CD4-positive, alpha-beta T cell treated with Interferon alpha-2 for 1 hour (primary cell): ENCODE results near the gene ALDH1L1.
A peak's percentile ranks its signal among the peaks of the same experiment; 100 is the strongest.
"Not testable (repeated sequence)": the region's sequence is repeated elsewhere in the genome, so short reads cannot be mapped to it uniquely, and the experiment has no call there.

ENCODE experiments used
- DNase-seq, 2 donors: peaks; one replicate each; pipeline ENCODE4 v3.0.0-alpha.2; 2020 to 2022

ALDH1L1 gene

DNA sequence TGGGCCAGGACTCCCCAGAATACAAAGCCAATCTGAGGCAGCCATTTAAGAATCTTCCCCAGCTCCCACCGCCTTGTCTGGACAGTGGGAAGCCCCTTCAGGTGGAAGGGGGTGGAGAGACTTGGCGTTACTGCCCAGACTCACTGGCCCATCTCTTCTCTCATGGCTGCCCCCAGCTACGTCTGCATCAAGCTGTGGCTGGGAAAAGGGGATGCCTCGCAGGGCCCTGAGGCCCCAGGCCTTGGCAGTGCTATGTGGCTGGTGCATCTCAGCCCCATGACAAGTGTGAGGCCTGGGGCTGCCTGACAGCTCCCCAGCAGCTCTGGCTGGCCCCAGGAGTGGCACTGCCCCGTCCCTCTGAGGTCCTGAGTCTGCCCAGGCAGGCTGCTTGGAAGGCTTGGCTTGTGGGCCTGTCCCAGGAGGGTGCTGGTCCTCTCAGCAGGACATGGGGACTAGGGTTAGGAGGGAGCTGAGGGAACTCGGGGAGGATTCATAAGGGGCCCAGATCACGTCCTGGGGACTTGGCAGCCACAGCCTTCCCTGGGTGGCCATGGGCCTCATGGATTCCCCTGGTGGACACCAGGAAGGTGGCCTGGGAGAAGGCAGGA, 76.3 kb downstream of the ALDH1L1 start:
- DNase-seq, result no peak

DNA sequence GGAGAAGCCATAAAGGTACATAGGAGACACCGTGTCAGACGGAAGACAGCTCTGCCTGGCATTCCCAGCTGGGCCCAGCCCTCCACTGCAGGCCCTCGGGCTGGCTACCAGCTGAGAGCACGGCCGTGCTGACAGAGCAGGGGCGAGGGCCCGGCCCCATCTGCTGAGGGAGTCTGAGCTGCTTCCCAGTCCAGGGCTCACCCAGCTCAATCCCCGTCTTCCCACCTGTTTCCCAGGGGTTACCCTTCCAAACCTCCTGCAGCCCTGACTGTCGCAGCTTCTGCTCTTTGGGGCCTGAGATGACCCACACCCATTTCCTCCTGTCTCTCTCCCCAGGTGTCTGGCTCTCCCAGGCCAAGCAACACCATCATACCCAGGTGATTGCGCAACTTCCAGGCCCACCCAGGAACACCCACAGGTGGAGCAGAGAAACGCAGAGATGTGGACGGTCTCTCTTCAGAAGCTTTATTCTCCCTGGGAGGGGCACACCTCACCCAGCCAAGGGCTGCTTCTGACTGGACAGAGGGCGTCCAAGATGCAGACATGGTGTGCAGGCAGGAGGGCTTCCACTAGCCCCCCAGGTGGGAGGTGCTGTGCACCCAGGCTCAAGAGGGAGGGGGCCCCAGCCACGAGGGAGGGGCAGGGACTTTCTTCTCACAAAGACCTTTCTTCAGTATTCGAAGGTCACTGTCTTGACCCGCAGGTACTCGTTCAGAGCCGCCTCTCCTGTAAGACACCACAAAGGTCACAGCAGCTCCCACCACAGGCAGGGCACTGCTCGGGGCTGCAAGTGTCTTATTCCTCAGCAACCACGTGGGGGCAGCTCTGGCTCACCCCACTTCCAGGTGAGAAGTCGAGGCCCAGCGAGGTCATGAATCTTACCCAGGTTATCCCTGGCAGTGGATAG, 77.0 kb downstream of the ALDH1L1 start:
- no peak for DNase-seq

DNA sequence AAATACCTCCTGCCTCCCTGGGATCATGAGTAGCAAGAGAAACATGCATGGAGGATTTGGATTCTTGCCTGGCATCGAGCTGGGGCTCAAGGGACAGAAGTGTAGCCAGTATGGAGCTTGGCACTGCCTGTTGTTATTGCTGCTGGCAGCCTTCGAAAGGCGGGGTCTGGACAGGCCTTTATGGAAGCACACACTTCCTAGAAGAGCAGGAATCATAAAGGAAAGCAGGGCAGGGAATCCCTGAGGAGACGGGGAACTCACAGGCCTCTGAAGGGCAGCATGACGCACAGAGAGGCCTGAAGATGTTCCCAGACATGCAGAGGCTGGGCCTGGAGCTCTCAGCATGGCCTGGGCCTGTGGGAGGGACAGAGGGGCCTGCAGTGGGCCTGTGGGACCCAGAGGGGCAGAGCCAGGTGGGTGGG, 77.8 kb downstream of the ALDH1L1 start:
- no peak for DNase-seq

DNA sequence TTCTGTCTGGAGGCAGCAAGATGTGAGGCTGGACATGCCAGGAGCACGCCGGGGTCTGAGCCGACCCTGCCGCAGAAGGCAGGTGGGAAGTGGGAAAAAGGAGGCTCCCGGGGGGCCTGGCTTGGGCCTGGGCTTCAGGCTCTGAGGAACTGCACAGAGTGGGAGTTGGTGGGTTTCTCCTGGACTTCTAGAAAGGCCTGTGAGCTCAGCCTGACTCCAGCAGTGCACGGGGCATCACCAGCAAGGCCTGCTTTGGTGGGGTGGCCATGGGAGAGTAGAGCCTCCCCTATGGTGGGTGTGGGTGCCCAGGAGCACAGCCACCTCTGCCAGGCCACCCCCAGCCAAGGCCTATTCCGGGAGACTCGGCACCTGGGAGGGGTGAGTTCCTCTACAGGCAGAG, 78.4 kb downstream of the ALDH1L1 start:
- DNase-seq, result no peak

DNA sequence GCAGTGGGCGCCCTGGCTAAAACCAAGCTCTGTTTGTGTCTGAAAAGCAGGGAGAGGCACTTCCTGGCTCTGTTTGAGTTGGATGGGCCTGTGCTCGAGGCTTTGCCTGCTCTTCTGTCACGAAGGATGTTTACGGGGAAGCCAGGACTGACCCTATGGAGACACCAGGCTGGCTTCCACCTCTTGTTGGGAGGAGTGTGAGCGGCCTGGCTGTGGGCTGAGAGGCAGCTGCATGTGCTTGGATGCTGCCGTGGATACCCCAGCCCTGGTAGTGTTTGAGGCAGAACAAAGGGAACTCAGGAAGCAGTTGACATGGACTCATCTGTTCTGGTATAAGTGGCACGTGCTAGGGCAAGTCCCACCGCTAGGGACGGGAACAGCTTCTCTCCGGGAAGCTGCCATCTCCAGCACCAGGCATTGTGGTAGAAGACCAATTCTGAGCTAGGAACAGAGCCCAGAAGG, 78.8 kb downstream of the ALDH1L1 start:
- no peak for DNase-seq

DNA sequence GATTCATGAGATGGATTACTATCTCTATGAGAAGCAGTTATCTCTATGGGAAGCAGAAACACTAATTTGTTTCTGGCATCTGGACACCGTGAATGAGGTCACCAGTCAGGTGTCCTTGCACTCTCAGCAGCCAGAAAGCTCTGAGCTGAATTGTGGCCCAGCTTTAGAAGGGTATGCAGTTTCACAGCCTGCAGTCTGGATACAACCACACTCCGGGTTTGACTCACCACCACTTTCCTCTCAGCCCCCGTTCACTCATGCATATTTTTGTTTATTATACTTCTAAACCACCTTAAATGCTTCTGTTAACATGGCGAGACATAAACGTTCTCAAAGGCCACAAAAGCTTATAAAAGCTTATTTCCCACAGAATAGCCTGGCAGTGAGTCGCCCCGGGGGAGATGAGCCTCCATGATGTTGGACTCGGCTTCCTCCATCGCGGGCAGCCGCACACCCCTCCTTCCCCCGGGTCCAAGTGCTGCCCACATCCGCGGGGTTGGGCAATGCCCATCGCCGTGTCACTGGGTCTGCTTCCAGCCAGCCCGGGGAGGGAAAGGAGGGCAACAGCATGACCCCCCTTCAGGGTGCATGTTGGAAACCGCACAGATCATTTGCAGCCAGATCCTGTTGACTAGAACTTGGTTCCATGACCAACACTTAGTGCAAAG, 79.6 kb downstream of the ALDH1L1 start:
- DNase-seq, result no peak

DNA sequence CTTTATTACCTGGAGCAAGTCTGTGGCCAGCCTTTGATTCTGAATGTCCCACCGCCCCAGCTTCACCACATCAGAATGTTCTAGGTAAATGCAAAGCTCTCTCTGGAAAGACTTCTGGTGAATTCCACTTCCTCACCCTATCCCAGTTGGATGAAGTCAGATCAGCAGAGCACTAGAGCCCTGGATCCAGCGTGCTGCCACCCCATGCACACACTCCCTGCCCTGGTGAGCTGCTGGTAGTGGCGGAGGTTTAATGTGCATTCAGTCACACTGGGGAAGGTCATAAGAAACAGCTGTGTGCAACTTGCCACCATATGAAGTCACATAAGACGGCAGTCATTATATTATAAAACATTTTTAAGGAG, 80.1 kb downstream of the ALDH1L1 start:
- DNase-seq, result no peak

DNA sequence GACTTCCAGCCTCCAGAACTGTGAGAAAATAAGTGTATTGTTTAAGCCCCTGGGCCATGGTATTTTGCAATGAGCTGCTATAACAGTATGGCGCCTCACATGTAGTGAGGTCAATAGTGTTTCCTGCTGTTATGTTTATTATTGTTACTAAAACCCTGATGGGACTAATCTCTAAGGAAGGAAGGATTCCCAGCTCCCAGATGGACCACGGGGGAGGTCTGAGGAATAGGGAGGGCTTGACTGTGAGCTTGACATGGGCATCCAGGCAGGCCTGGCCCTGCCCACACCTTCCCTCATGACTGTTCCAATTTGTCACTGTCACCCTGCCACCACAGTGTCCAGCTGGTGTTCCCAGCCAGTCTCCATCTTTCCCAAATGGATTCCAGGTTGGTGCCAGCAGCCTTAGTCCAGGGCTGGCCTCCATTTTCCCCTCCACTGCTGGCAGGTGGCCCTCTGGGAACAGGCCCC, 82.0 kb downstream of the ALDH1L1 start:
- no peak for DNase-seq

DNA sequence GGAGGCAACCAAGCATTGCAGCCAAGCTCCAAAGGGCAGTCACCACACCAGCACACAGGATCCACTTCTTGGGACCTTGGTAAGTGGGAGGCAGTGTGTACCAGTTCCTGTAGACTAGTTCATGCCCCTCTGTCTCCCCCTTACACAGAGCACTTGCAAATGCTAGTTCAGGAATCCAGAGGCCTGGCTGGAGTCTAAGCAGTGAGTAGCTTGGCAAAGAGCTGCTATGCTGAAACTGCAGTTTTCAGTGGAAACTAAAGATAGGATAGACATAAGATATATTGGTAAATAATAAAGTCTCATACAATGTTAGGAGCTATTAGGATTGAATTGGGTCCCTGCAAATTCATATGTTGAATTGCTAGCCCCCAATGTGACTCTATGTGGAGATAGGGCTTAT, 82.6 kb downstream of the ALDH1L1 start:
- no peak for DNase-seq

DNA sequence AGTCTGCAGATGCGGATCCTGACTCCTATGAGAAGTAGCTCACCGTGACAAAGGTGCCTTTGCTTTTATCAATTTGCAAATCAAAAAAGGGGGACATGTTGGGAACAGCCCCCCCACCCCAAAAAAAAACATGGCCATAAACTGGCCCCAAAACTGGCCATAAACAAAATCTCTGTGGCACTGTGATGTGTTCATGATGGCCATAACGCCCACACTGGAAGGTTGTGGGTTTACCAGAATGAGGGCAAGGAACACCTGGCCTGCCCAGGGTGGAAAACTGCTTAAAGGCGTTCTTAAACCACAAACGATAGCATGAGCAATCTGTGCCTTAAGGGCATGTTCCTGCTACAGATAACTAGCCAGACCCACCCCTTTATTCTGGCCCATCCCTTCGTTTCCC, 84.1 kb downstream of the ALDH1L1 start:
- not testable (repeated sequence) for DNase-seq

DNA sequence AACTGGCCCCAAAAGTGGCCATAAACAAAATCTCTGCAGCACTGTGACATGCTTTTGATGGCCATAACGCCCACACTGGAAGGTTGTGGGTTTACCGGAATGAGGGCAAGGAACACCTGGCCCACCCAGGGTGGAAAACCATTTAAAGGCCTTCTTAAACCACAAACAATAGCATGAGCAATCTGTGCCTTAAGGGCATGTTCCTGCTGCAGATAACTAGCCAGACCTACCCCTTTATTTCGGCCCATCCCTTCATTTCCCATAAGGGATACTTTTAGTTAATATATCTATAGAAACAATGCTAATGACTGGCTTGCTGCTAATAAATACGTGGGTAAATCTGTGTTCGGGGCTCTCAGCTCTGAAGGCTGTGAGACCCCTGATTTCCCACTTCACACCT, 88.3 kb downstream of the ALDH1L1 start:
- not testable (repeated sequence) for DNase-seq

DNA sequence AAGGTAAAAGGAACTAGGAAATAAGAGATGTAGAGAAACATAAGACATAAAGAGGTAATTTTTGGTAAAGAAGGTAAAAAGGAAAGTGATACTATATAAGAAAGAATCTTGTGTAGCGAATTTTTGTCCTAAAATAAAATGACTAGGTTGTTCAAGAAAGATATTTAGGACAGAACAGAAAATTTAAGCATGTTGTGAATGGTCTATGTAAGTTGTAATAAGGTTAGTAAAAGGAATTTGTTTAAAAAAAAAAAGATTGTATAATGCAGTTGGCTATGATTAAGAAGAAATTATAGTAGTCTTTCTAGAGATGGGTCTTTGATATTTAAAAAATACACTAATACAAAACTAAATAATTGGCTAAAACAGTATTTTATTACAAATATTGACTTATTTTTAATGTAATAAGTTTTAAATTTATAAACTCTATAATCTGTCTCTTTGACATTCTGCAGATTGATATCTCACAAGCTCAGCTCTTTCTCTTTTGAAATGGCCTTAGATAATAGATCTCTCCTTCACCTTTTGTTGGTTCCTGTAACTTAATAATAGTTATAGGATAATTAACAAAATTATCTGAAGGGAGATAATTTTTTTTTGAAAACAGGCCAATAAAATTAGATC, 92.7 kb downstream of the ALDH1L1 start:
- no peak for DNase-seq

DNA sequence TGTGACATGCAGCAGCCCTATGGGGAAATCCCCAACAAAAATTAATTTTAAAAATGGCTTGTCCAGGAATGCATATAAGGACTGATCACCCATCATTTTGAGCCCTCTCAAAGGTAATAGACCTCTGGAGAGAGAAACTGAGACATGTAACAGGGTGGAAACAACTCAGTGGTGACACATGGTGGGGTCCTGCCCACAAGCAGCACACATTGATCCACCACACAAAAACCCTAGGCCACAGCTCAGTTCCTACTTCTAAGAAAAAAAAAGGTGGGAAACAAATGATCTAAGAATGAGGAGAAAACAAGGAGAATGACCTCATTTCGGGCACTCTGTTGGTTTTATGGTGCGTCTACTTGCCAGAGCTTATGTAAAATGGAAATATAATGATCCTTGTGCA, 94.5 kb downstream of the ALDH1L1 start:
- peak in 1 of 2 donors; percentile 3 for DNase-seq

DNA sequence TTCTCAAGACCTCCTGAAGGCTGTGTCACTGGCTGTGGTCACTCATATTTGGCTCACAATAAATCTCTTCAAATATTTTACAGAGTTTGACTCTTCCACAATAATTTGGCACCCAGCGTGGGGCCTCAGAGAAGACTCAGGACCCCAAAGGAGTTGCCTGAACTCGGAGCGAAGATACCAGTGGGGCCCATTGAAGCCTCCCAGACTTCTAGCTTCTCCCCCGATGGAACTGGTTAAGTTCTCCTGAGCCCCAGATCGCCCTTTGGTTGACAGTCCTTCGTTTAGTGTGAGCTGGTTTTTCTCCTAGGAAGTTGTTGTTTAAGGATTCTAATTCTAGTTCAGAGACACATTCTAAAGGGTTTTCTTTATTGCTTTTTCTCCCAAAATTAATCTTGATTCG, 95.1 kb downstream of the ALDH1L1 start:
- DNase-seq, result no peak

DNA sequence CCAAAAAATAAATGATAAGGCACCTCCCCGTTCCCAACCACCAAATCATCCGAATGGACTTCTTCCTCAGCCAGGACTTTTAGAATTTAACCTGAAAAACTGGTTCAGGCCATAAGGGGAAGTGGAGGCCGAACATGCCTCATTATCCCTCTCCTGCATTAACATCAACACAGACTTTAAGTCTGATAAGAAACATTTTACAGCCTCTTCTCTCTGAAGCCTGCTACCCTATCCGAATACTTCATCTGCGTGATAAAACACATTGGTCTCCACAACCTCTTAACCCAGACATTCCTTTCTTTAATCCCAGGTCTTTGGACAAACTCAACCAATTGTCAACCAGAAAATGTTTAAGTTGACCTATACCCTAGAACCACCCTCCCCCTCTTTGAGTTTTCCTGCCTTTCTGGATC, 95.6 kb downstream of the ALDH1L1 start:
- DNase-seq, result no peak

DNA sequence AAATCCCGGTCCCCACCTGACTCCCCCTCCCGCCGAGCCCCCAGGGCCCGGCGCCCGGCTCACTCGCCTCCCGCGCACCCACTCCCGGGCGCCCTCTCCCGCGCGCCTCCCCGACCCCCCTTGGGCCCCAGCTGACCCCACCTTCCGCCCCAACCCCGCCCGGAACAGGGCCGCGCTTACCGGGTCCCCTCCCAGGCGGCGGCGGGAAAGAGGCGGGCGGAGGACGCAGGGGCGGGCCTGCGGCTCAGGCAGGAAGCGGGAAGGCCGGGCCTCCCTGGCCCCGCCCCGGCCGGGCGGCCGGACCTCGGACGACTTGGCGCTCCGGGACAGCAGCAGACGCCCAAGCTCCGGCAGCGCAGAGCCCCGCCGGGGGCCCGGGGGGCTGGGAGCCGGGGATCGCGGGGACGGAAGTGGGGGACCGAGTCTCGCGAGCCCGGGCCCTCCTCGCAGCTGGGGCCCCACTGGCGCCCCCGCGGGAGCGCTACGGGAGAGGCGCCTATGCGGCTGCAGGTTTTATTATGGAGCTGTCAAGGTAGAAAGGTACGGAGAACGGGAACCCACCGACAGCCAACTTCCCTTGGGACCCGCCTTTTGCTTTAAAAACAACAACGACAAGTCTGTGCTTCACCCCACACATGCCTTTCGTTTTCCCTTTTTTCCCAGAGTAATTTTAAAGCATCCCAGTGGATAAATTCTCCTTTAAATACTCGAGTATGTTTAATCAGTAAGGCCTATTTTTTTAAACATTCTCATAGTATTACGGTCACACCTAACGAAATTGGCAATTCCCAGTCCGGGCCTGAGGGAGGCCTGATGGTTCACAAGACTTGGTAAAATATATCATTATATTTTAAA, 96.2 kb downstream of the ALDH1L1 start, which contains the start of gene SLC41A3:
TSS of gene SLC41A3 (minus strand) at position 212 of the 855 bp plus-strand sequence. CDS start 15,905 bp downstream, outside the sequence.
- DNase-seq, result peak; percentile 74 to 85

DNA sequence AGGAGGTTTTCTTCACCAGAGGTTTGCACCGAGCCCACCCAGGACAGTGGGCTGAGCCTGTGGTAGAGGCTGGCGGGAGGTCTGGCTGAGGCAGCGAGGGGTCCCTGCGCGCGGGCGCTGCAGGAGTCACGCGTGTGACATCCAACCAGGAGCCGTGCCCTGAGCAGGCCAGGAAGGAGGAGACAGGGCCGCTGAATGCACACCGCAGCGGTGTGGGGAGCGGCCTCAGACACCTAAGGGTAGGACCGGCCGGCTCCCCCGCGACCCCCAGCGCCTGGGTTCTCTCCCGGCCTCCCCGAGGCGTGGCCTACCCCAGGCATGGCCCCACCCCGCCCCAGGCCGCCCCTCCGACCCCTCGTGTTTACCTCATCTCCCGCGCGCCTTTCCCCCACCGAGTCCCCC, 96.9 kb downstream of the ALDH1L1 start:
- peak in 1 of 2 donors; percentile 8 for DNase-seq

DNA sequence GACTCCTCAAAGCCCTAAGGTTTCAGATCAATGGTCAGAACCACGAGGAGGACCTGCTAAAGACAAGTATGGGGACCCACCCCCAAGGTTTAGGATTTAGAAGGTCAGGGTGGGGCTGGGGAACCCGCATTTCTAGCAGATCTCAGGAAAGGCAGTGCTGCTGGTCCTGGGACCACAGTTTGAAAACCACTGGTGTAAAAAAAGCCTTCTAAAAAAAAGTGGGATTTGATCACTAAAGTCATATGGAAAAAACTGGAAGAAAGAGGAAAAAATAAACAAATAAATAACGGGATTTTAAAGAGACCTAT, 97.3 kb downstream of the ALDH1L1 start:
- DNase-seq, result no peak

DNA sequence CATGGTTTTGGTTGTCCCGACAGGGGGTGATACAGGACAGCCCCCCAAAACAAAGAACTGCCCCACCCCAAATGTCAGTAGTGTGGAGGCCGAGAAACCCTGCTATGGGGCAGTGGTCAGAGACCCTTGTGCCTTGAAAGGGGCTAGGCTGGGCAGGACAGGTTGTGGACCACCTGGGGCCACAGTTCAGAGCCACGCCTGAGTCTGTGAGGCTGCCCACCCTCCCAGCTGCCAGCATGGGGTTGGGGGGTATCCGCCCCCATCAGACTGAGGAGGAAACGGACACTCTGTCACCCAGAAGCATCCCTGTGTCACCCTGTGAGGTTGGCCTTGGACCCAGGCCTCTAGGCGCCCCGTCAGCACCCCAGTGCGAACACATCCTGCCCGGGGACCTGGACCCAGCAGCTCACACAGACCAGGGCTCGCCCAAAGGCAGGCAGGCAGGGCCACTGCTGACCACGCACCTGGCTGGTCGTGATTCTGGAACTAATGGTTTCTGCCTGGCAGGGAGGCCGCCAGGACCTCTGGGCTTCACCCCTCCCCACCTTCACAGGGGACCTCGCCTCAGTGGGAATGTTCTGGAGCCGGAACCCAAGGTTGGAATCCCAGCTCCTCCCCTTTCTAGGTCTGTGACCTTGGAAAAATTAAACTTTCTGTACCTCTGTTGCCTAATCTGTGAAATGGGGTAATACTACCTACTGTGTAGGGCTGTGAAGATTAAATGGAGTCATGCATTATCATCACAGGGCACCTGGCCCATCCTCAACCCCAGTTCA, 97.8 kb downstream of the ALDH1L1 start:
- DNase-seq, result no peak

DNA sequence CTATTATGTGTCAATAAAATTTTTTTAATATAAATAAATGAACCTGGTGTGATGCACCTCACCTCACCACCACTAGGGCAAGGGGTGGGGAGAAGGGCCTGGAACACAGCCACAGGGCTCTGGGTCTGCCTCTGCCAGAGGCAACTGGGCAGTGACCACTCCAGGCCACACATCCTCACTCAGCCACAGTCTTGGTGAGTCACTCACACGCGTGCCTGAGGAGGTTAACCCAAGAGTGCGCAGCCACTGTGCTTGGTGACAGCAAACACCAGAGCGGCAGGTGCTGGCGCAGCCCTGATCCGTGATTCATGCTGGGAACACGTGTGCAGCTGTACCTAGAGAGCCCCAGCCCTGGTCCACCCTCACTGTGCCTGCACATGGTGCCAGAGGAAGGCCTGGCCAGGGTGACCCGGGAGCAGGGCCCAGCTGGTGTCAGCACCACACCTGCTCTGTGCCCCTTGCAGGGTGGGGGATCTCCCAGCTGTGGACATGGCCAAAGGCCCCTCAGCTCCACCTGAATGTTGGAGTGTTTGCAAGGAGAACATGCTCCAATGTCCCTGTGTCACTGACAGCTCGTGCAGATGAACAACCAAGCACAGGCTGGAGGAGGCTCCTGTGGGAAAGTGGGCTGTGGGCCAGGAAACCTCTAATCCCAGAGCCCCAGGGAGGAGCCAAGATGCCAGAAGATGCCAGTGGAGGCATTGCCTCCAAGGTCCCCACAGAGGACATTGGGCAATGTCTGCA, 98.6 kb downstream of the ALDH1L1 start:
- peak in 1 of 2 donors; percentile 22 for DNase-seq

DNA sequence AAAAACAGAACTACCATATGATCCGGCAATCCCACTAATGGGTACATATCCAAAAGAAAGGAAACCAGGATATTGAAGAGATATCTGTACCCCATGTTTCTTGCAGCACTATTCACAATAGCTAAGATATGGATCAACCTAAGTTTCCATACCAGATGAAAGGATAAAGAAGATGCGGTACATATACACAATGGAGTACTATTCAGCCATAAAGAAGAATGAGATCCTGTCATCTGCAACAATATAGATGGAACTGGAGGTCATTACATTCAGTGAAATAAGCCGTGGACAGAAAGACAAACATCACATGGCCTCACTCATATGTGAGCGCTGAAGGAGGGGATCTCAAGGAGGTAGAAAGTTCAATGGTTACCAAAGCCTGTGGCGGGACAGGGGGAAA, 99.4 kb downstream of the ALDH1L1 start:
- DNase-seq, result no peak
